Hematopoietic multipotent progenitor cell treated with erythropoietin and hydrocortisone succinate and interleukin-3 and kit ligand, for 17 days (in vitro differentiated cells): Measurements from ENCODE around the gene OBP2B.
"Not testable (repeated sequence)": the region's sequence is repeated elsewhere in the genome, so short reads cannot be mapped to it uniquely, and the experiment has no call there.

ENCODE experiments used
- DNase-seq: peaks from one replicate; pipeline ENCODE4 v3.0.0-alpha.2; 2015; ENCODE audit warnings: low spot score

OBP2B gene

DNA sequence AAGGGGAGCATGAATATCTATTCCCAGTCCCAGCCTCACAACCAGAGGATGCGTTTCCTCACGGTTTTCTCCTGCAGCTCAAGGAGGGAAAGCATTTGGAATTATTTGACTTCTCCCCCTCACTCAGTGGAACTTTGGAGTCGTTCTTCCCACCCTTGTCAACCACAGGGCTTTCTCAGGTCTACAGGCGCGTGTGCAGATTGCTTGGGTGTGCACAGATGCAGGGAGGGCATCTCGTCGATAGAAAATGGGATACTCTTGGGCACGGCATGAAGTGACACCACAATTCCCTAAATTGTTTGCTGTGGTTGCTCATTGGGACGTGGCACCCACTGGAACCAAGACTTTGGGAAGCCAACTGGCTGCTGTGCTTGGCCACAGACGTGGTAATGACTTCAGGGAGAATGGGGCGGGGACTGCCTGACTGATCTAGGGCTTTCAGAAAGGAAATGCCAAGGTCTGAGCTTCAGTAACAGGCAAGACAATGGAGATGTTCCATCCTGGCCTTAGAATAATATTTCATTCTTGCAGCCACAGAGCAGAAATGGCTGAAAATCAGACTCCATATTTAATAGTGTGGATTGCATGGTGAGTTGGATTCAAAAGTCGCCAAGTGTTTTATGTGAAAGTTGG lies 12.2 kb upstream of the OBP2B start:
- DNase-seq, result no peak

DNA sequence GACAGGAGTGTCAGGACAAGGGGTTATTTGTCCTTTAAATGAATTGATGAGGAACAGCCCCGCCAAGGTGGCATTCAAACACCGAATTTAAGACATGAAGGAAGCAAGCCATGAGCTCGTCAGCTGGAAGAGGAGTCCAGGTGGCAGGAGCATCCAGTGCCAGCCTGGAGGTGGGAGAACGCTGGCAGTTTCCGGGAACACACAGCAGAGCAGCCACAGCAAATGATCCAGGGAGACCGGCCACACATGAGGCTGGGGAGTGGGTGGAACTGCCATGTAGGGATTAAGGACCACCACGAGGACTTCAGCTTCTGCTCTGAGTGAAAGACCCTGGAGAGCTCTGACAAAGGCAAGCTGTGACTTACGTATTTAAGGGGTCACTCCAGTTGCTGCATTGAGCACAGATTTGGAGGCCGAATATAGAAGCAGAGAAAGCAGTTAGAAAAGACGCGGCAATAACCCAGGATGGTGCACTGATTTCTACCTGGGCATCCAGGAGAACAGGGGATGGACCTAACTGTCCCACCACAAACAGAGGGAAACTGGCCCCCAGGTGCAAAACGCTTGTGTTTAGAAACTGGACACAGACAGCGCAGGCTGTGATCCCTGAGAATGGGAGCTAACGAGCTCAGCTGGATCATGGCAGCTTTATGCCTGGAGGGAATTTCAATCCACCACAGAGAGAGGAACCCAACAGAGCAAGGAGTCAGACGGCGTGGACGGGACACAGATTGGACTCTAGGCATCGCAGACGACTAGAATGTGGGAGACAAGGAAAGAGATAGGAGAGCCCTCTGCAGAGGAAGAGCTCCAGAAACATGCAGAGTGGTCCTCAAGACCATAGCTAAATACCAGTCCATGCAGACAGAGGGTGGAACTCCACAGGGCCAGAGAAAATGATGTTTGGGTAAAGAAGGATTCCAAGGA lies 9.3 kb upstream of the OBP2B start:
- not testable (repeated sequence) for DNase-seq

DNA sequence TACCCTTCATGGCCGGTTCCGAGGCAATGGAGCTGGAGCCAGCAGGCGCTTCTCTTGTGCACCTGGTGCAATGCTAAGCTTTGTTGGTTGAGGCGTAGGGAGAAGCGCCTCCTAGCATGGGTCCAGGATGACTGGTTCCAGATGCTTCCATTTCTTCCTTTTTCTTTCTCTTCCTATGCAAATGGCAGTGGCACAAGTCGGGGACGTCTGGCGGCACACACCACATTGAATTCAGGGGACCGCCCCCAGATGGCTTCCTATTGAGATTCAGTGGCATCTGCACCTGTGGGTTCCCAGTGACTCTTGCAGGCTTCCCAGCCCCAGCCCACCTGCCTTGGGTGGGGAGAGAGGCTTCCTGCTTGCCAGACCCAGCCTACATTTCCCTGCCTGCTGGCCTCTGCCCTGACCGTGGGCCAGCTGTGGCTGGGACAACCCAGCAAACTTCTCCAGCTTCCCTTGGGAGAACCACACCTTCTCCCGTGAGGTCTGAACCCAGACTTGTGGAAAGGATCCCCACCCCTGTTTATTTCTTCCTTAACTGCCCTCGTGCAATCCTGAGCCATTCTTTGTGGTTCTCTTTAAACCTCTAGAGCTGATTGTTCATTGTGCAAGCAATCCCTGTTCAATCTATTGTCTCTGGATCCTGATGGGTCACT lies 8.4 kb upstream of the OBP2B start:
- DNase-seq, result not testable (repeated sequence)

DNA sequence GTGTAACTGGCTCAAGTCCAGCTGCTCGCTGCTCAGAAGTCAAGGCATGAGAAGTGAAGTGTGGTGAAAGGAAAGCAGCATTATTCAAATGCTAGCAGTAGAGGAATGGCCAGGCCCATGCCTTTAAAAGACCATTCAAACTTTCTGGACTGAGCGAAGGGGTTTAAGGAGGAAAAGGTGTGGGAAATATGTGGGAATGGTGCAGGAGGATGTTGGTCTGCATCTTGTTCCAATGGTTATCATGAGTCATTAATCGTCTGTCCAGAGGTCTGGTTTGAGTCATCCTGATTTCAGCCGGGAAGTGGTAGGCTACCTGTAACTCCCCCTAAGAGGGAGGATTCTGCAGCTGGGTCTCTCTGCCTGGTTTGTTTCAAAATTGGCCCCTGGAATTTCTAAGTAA lies 5.2 kb upstream of the OBP2B start:
- not testable (repeated sequence) for DNase-seq

DNA sequence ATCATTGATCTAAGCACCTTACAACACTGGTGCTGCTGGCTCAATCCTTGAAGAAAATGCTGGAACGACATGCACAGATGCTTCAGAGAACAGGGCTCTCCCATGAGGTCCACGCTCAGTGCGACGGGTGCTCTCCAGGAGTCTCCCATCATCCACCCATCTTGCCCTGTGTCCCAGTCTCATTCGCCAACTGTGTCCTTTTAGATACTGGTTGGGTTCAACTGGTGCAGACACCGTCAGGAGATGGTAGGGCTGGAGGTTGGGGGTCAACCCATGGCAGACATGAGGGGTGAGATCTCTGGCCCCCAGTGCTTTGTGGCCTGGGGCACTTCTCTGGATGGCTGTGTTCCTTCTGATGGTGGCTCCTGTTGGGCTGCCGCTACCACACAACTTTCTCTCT lies 1.6 kb upstream of the OBP2B start:
- no peak for DNase-seq

DNA sequence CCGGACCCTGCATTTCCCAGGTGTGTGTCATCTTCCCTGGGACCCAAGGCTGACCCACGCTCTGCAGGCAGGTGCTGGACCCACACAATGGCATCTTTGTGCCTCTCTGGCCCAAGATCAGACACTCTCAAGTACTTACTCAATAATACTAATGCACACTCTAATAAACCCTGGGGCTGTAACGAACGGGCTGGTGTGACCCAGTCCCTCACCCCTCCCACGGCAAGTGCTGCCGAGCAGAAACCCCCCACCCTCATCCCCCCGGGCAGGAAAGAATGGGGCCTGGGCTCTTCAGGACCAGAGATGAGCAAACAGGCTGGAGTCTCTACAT lies 1.1 kb upstream of the OBP2B start:
- DNase-seq, result no peak

DNA sequence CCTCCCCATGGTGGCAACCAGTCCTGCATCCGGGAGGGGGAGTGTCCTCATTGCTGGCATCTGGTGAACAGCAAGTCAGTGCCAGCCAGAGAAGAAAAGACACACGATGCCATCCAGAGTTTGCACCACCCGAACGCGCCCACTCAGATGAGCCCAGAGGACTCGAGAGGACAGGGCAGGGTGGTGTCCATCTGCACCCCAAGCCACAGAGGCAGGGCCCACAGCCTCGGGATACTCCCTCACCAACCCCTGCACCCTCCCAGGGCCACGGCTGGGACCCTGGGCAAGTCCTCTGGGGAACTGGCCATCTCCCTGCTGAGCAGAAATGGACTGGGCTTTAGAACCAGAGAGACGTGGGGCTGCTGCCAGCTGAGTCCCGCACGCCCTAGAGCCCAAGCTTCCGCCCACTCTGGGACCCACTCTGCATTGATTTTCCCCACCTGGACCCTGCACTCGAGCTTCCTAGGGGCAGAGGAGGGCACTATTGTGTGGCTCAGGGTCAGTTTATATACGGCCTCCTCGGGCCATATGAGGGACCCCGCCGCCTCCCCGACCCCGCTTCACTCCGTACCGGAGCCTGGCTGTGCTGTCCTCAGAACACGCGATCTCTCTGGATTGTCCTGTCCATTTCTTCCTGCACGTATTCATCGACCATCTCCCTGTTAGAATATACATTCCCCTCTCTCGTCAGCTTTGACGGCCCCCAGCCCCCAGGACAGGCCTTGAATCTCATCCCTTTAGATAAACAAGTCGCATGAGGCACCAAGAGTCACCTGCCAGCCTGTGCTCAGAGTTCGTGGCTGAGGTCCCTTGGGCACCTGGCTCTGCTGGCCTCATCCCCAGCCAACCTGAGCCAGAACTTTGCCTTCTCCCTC lies 514 bp upstream of the OBP2B start:
- DNase-seq, result not testable (repeated sequence)

DNA sequence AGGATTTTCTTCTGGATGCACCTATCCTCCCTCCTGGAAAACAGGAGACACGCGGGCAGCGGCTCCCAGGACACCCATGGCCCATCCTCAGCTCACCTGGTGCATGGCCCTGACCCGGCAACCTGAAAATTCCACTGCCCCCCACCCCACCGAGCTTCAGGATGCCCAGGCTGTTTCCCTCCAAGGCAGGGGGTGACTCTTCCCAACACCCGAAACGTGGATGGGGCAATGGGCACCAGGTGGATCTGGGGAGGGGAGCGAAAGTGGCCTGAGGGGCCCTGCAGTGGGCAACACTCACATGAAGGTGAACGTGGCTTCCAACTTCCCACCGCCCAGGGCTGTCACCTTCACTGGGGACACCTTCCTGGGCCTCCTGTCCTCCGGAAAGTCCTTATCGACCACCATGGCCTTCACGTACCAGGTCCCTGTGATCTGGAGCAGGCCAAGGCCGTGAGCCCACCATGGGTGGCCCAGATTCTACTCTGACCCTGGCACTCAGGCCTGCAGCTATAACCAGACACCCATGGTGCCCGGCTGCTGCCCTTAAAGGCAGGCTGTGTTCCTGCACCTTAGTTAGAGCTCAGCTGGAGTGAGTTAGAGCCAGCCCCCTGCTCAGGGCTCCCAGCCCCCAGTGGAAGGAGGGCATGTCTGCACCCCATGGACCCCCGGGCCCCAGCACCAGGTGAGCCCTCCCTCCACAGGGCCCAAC lies 725 bp downstream of the OBP2B start:
- not testable (repeated sequence) for DNase-seq

DNA sequence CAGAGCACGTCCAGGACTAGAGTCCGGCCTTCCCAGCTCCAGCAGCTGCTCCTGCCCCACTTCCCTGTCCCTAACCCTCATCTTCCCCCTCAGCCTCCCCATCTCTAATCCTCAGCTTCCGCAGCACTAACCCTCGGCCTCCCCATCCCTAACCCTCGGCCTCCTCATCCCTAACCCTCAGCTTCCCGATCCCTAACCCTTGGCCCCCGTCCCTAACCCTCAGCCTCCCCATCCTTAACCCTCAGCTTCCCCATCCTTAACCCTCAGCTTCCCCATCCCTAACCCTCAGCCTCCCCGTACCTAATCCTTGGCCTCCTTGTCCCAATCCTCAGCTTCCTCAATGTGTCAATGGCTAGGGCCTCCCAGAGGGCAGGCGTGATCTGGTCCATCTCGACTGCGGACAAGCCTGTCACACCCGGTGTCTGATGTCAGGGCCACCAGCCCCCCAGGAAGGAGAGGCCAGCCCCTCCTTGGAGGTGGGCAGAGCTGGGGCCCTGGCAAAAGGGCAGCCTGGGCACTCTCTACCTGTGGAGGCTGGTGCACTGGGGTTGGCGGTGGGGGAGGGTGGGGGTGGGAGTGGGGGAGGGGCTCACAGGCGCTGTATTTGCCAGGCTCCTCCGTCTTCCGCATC lies 1.4 kb downstream of the OBP2B start:
- no peak for DNase-seq

DNA sequence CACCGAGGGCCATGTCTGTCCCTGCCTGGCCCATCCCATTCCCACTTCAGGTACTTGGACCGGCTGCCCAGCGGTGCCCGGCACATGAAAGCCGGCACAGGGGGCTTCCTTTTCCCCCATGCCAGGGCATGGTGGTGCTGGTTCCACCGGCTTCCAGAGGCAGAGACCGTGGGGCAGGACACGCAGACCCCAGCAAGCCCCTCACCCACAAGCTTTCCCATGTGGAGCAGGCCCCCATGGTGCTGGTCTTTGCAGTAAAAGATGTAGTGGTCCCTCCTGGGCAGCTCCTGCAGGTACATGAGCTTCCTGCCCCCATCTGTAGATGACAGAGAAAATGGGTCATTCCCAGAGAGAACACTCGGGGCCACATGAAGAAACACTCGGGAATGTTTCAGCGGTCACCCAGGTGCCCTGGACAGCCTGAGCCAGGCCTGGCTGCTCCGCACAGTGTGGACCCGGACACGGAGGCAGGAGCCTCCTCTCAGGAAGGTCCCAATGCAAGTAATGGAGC lies 2.0 kb downstream of the OBP2B start:
- no peak for DNase-seq

DNA sequence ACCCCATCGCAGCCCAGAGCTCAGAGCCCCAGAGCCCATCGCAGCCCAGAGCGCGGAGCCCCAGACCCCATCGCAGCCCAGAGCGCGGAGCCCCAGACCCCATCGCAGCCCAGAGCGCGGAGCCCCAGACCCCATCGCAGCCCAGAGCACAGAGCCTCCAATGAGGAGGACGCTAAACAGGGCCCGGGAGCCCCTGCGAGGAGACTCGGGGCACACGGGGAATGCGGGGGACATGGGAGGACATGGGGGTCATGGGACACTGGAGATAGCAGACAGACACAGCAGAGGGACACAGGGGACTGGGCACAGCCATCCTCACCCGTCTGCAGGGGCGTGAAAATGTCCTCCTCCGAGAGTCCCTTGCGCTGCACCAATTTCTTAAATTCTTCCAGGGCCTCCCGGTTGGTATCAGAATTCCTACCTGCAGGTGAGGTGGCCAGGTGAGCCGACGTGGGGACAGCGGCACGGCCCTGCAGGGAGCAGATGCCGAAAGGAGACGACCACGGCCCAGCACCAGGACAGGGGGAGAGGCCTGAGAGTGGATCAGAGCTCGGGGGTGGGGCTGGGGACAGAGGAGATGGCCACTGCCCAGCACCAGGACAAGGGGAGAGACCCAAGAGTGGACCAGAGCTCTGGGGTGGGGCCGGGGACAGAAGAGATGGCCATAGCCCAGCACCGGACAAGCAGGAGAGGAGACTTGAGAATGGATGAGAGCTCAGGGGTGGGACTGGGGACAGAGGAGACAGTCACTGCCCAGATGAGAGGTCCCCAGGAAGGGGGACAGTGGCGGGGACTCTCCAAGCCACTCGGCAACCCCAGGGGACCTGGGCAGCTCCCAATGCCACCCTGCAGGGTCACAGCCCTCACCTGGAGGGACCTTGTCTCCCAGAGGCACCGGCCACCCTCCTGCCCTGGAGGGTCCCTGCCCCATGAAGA lies 2.8 kb downstream of the OBP2B start:
- DNase-seq, result no peak

DNA sequence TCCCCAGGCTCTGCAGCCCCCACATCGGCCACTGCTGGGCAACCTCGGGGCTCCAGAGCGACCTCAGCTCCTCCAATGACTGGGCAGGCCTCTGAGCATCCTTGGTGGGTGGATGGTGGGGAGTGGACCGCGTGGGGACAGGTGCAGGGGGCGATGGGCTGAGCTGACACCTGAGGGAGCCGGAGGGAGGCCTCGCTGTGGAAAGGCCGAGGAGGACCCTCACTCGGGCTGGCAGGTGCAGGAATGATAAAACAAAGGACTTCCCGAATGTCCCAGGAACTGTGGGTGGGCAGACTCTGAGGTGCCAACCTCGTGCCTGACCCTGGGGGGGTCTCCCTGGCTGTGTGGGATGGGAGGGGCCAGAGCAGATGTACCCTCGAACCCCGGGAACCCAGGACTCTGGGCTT lies 3.6 kb downstream of the OBP2B start:
- not testable (repeated sequence) for DNase-seq

DNA sequence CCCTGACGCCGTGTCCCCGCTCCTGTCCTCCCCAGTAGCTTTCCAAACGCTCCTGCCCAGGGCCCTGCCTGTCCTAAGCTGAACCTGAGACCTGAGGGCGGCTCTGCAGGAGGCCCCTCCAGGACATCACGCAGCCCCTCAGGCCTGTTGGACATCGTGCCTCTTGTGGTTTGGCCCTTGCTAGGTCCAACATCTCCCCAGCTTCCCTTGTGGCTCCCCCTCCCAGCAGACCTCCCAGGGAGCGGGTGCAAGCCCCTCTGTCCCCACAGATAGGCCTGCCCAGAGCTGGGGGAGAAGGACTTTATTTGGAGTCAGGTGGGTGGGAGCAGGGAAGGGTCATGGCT lies 4.1 kb downstream of the OBP2B start:
- DNase-seq, result no peak

DNA sequence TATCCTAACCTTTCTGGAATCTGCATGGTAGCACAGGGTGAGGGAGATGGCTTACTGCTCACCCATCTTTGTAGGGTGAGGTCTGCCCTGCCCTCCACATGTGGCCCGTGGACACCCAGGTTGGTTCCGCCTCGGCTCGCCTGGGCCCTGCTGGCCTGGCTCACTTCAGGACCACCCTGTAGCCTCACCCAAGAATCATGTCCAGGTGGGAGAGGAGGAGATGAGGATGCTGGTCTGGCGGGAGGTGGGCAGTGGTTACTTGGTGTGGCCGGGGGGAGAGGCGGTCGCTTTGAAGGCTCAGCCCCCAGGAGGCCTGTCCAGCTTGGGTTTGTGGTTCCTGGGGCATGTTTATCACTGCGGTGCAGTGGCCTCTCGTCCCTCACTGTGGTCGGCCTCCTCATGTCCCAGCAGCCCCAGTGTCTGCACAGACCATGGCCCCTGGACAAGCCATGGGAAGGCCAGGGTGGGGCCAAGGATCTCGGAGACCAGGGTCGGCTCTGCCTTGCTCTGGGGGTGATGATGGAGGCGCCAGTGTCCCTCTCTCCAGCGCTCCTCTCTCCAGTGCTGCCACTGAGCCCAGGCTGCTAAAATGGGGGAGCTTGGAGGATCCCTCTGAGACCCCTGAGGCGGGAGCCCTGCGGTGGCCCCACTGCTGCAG lies 4.6 kb downstream of the OBP2B start:
- no peak for DNase-seq

DNA sequence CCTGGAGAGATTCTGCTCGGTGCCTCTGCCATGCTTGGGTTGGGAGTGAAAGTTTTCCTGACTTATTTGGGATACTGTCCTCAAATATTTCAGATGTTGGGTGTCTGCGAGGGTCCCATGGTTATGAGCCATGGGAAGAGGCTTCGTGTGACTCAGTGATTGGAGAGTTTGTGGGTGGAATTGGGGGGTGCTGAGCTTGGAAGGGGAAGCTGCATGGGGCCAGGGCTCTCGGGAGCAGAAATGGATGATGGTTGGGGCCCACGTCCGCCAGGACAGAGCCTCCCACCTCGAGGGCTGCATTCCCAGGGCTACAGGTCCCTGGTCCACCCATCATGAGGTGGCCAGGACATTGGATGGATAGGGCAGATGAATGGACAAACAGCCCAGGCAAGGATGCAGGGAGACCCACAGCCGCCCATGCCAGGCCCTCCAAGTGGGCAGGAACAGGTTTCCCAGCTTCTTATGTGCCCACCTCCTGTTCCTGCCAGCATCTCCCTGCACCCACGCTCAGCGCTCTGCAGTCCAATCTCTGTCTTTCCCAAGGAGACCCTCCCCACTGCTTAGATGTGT lies 5.5 kb downstream of the OBP2B start:
- DNase-seq, result no peak

DNA sequence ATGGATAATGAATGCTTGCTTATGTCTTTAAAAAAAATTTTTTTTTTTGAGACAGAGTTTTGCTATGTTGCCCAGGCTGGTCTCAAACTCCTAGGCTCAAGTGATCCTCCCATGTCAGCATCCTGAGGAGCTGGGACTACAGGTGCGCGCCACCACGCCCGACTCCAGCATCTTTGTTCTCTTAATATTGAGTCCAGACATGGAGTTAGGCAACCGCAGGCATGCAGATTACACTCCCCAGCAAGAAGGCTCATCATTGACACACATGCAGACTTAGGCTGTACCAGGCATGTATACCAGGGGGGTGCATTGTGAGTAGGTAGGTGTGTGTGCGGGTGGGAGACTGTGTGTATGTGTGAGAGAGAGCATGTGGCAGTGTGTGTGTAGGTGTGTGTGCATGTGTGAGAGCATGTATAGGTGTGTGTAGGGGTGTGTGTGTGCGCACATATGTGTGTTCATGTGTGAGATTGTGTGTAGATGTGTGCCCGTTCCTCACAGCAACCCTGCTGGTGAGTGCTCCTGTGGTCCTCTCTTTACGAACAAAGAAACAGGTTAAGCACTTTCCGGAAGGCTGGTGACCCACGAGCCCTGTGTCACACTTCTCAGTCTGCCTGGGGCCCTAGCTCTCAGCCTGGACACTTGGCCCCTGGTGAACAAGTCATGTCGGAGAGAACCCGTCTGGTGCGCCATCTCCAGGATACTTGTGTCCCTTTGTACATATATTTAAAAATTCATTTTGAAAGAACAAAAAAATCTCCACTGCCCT lies 6.2 kb downstream of the OBP2B start:
- DNase-seq, result no peak

DNA sequence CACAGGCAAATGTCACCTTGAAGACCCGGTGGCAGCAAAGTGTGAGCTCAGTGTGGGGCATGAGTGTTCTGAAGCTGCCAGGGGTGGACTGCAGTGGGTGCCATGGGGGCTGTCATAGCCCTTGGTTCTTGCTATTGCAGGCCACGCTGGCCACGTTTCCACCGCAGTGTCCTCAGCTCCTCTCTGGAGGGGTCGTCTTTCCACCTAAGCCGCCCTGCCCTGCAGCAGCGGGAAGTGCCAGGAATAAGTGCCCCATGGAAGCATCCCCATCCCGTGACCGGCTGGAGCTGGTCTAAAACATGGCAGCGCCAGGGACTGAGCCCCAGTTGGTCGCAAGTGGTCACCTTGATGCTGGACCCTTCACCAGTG lies 6.9 kb downstream of the OBP2B start:
- DNase-seq, result no peak
